ENCODE measurements around the gene CAV3.

The CAV3 gene

GRCh38 chr3:8745619-8746370, 12.2 kb downstream of the CAV3 start:
- Histone ChIP-seq H3K4me3 (ENCODE audit: low read depth, low read length) (no peak overlapping the region), H3K27ac (no peak overlapping the region), H3K36me3 (replicated peaks) (no peaks in the 10 kb centered on the region), H3K27me3 (replicated peaks) (no peaks in the 10 kb centered on the region)
- no peak for DNase-seq
- TF ChIP-seq CTCF (IDR thresholded peaks at IDR 0.05; ENCODE audit: low read depth, low read length, missing control alignments), result no peak
- in situ Hi-C loops (cut with HindIII; ENCODE audit: low pct_ligation_motif_present, low sequenced_read_pairs), result no loop called here

GRCh38 chr3:8746780-8747345, 13.3 kb downstream of the CAV3 start:
- Histone ChIP-seq H3K4me3 (ENCODE audit: low read depth, low read length) (no peak overlapping the region), H3K27me3 (replicated peaks) (no peaks in the 10 kb centered on the region), H3K27ac (no peak overlapping the region), H3K36me3 (replicated peaks) (no peaks in the 10 kb centered on the region)
- TF ChIP-seq CTCF (IDR thresholded peaks at IDR 0.05; ENCODE audit: low read depth, low read length, missing control alignments), result no peak
- in situ Hi-C loops (cut with HindIII; ENCODE audit: low pct_ligation_motif_present, low sequenced_read_pairs), result no loop called here
- no peak for DNase-seq

GRCh38 chr3:8749316-8749715, 15.7 kb downstream of the CAV3 start:
- no peak for TF ChIP-seq CTCF (IDR thresholded peaks at IDR 0.05; ENCODE audit: low read depth, low read length, missing control alignments)
- Histone ChIP-seq H3K27me3 (replicated peaks) (no peaks in the 10 kb centered on the region), H3K27ac (no peak overlapping the region), H3K36me3 (replicated peaks) (peaks cover 6% of the 10 kb centered on the region), H3K4me3 (ENCODE audit: low read depth, low read length) (no peak overlapping the region)
- in situ Hi-C loops (cut with HindIII; ENCODE audit: low pct_ligation_motif_present, low sequenced_read_pairs), result no loop called here
- no peak for DNase-seq

GRCh38 chr3:8752832-8753231, 19.2 kb downstream of the CAV3 start:
- H3K4me3 ChIP-seq (ENCODE audit: low read depth, low read length), result no peak overlapping the region
- H3K27me3 ChIP-seq (replicated peaks), result no peaks in the 10 kb centered on the region
- TF ChIP-seq CTCF (IDR thresholded peaks at IDR 0.05; ENCODE audit: low read depth, low read length, missing control alignments), result no peak
- DNase-seq, result no peak
- peaks cover 6% of the 10 kb centered on the region for H3K36me3 ChIP-seq (replicated peaks)
- in situ Hi-C loops (cut with HindIII; ENCODE audit: low pct_ligation_motif_present, low sequenced_read_pairs), result no loop called here
- no peak overlapping the region for H3K27ac ChIP-seq

GRCh38 chr3:8755097-8755496, 21.5 kb downstream of the CAV3 start:
- DNase-seq, result no peak
- Histone ChIP-seq H3K4me3 (ENCODE audit: low read depth, low read length) (no peak overlapping the region), H3K36me3 (replicated peaks) (peaks cover 6% of the 10 kb centered on the region), H3K27ac (no peak overlapping the region), H3K27me3 (replicated peaks) (no peaks in the 10 kb centered on the region)
- TF ChIP-seq CTCF (IDR thresholded peaks at IDR 0.05; ENCODE audit: low read depth, low read length, missing control alignments), result no peak
- in situ Hi-C loops (cut with HindIII; ENCODE audit: low pct_ligation_motif_present, low sequenced_read_pairs), result no loop called here
